GM23338 (cell line): ENCODE results near the gene CDH4. TPM values are rescaled to one million over a fixed set of nuclear protein-coding genes. Genes with fewer than 3 reads are reported as not detected.

Experiments used
- ATAC-seq: fragments of 200-7000 bp; cut with Tn5 transposase; 3 replicates; pipeline ENCODE4 v1.9.1; 2020
- DNase-seq: peaks from one replicate; pipeline ENCODE4 v3.0.0-alpha.2; 2015; ENCODE audit warnings: low spot score
- H2AFZ ChIP-seq: fragments of 200-600 bp; sonication (generic); 2 replicates; pipeline ENCODE4 v1.8.0; 2016; ENCODE audit warnings: antibody characterized with exemption, mild to moderate bottlenecking, moderate library complexity
- H3F3A ChIP-seq: fragments of 200-600 bp; sonication (generic); replicated peaks from 2 replicates; pipeline ENCODE4 v1.8.0; 2017; ENCODE audit warnings: antibody characterized with exemption, mixed run types, low read depth
- H3K27ac ChIP-seq: fragments of 200-600 bp; sonication (generic); 2 replicates; pipeline ENCODE4 v1.6.1; 2016; ENCODE audit warnings: low read depth
- H3K27me3 ChIP-seq: fragments of 200-600 bp; sonication (generic); 2 replicates; pipeline ENCODE4 v1.8.0; 2016; ENCODE audit warnings: mild to moderate bottlenecking, mixed run types, moderate library complexity; ENCODE audit not compliant: insufficient read depth
- H3K36me3 ChIP-seq: fragments of 200-600 bp; sonication (generic); 2 replicates; pipeline ENCODE4 v1.8.0; 2016; ENCODE audit warnings: mild to moderate bottlenecking; ENCODE audit not compliant: insufficient read depth
- H3K4me1 ChIP-seq: fragments of 200-600 bp; sonication (generic); 2 replicates; pipeline ENCODE4 v1.8.0; 2016; ENCODE audit warnings: mild to moderate bottlenecking, moderate library complexity; ENCODE audit not compliant: insufficient read depth
- H3K4me2 ChIP-seq: fragments of 200-600 bp; sonication (generic); 2 replicates; pipeline ENCODE4 v1.7.1; 2017; ENCODE audit warnings: mixed run types
- H3K4me3 ChIP-seq: fragments of 200-600 bp; sonication (generic); 2 replicates; pipeline ENCODE4 v1.6.1; 2016; ENCODE audit warnings: mixed run types
- H3K79me2 ChIP-seq: fragments of 200-600 bp; sonication (generic); replicated peaks from 2 replicates; pipeline ENCODE4 v1.8.0; 2017; ENCODE audit warnings: mild to moderate bottlenecking; ENCODE audit not compliant: insufficient read depth
- H3K9me2 ChIP-seq: fragments of 200-600 bp; sonication (generic); 2 replicates; pipeline ENCODE4 v1.8.0; 2017; ENCODE audit not compliant: insufficient read depth
- H4K20me1 ChIP-seq: fragments of 200-600 bp; sonication (generic); replicated peaks from 2 replicates; pipeline ENCODE4 v1.8.0; 2017; ENCODE audit warnings: mild to moderate bottlenecking; ENCODE audit not compliant: insufficient read depth
- H3K27ac Mint-ChIP-seq: 2 replicates; pipeline ENCODE4 v1.8.0; 2020; ENCODE audit warnings: inconsistent platforms, mild to moderate bottlenecking, moderate library complexity, mixed read lengths
- H3K27me3 Mint-ChIP-seq: 3 replicates; pipeline ENCODE4 v1.8.0; 2022; ENCODE audit warnings: low read depth, mild to moderate bottlenecking, moderate library complexity, mixed read lengths, inconsistent platforms; ENCODE audit not compliant: insufficient read depth, poor library complexity
- H3K36me3 Mint-ChIP-seq: 3 replicates; pipeline ENCODE4 v1.8.0; 2021; ENCODE audit warnings: low read depth, mild to moderate bottlenecking, inconsistent platforms, moderate library complexity, mixed read lengths
- H3K4me1 Mint-ChIP-seq: 3 replicates; pipeline ENCODE4 v1.8.0; 2020; ENCODE audit warnings: mild to moderate bottlenecking, inconsistent platforms, mixed read lengths
- H3K4me3 Mint-ChIP-seq: 3 replicates; pipeline ENCODE4 v1.8.0; 2021; ENCODE audit warnings: moderate library complexity, mild to moderate bottlenecking, inconsistent platforms, mixed read lengths
- H3K9me3 Mint-ChIP-seq: 3 replicates; pipeline ENCODE4 v1.8.0; 2020; ENCODE audit warnings: moderate library complexity, mild to moderate bottlenecking, inconsistent platforms, mixed read lengths
- CREB1 ChIP-seq: fragments of 250-450 bp; sonication (Bioruptor Pico); IDR thresholded peaks from 2 replicates; pipeline ENCODE4 v1.5.0; 2020; ENCODE audit warnings: low read depth, mild to moderate bottlenecking, moderate library complexity
- EZH2 ChIP-seq: fragments of 200-600 bp; sonication (generic); IDR thresholded peaks from one replicate; pipeline ENCODE4 v1.8.0; 2017; ENCODE audit warnings: antibody characterized with exemption, mild to moderate bottlenecking, low read depth; ENCODE audit not compliant: unreplicated experiment
- EZH2phosphoT487 ChIP-seq: fragments of 200-600 bp; sonication (generic); IDR thresholded peaks from one replicate; pipeline ENCODE4 v1.8.1; 2018; ENCODE audit warnings: antibody characterized with exemption; ENCODE audit not compliant: unreplicated experiment
- JUNB ChIP-seq: IDR thresholded peaks from one replicate; pipeline ENCODE4 v1.6.1; 2016; ENCODE audit warnings: antibody characterized with exemption; ENCODE audit not compliant: unreplicated experiment
- NANOG ChIP-seq: IDR thresholded peaks from 2 replicates; pipeline ENCODE4 v1.6.1; 2016; ENCODE audit warnings: antibody characterized with exemption, borderline replicate concordance
- POLR2AphosphoS5 ChIP-seq: IDR thresholded peaks from 2 replicates; pipeline ENCODE4 v1.6.1; 2016; ENCODE audit warnings: antibody characterized with exemption, low read depth
- STAT1 ChIP-seq: IDR thresholded peaks from one replicate; pipeline ENCODE4 v1.6.1; 2016; ENCODE audit warnings: antibody characterized with exemption; ENCODE audit not compliant: unreplicated experiment
- ZNF331 ChIP-seq: fragments of 250-450 bp; sonication (Bioruptor Pico); IDR thresholded peaks from 2 replicates; pipeline ENCODE4 v1.5.0; 2020; ENCODE audit warnings: low read depth, mild to moderate bottlenecking, moderate library complexity
- polyA plus RNA-seq: library from polyadenylated mRNA; unstranded; fragments of >200 nt; fragmentation: Nextera tagmentation; extraction: Ambion mirVana; gene quantifications from 2 replicates; pipeline ENCODE4 v1.2.1, GENCODE V29; 2016
- total RNA-seq: library from RNA; depleted of rRNA; stranded (reverse); fragments of >200 nt; shearing (Covaris generic); gene quantifications from 2 replicates; pipeline ENCODE4 v1.2.3, GENCODE V29; 2014
- TF ChIP-seq, protein P1 (sequence below): IDR thresholded peaks from one replicate; pipeline ENCODE4 v1.6.1; 2018; ENCODE audit warnings: antibody characterized with exemption; ENCODE audit not compliant: unreplicated experiment
- TF ChIP-seq, protein P2 (sequence below): fragments of 250-450 bp; sonication (Bioruptor Pico); IDR thresholded peaks from 2 replicates; pipeline ENCODE4 v1.5.0; 2020; ENCODE audit warnings: mild to moderate bottlenecking, moderate library complexity
- TF ChIP-seq, protein P3 (sequence below), 2 experiments: fragments of 200-600 bp in 1 of 2; sonication (generic) in 1 of 2; conservative IDR thresholded peaks; 2 replicates each; pipeline versions ENCODE4 v1.5.1 to v1.6.1; 2016 to 2017; ENCODE audit warnings: antibody characterized with exemption in 2 of 2, low read depth in 2 of 2, mild to moderate bottlenecking in 2 of 2, moderate library complexity in 1 of 2

Gene CDH4
- total and polyA plus RNA-seq, 2 experiments from 2014 or later, result 1.2 to 4.2 TPM

GRCh38 chr20:61655591-61655990 lies 403.5 kb downstream of the CDH4 start:
- TF ChIP-seq EZH2phosphoT487, result no peak
- no peak for TF ChIP-seq CREB1 (CRISPR knock-in tag)
- TF ChIP-seq, protein P1, sequence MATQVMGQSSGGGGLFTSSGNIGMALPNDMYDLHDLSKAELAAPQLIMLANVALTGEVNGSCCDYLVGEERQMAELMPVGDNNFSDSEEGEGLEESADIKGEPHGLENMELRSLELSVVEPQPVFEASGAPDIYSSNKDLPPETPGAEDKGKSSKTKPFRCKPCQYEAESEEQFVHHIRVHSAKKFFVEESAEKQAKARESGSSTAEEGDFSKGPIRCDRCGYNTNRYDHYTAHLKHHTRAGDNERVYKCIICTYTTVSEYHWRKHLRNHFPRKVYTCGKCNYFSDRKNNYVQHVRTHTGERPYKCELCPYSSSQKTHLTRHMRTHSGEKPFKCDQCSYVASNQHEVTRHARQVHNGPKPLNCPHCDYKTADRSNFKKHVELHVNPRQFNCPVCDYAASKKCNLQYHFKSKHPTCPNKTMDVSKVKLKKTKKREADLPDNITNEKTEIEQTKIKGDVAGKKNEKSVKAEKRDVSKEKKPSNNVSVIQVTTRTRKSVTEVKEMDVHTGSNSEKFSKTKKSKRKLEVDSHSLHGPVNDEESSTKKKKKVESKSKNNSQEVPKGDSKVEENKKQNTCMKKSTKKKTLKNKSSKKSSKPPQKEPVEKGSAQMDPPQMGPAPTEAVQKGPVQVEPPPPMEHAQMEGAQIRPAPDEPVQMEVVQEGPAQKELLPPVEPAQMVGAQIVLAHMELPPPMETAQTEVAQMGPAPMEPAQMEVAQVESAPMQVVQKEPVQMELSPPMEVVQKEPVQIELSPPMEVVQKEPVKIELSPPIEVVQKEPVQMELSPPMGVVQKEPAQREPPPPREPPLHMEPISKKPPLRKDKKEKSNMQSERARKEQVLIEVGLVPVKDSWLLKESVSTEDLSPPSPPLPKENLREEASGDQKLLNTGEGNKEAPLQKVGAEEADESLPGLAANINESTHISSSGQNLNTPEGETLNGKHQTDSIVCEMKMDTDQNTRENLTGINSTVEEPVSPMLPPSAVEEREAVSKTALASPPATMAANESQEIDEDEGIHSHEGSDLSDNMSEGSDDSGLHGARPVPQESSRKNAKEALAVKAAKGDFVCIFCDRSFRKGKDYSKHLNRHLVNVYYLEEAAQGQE, result no peak
- no peak for TF ChIP-seq POLR2AphosphoS5
- TF ChIP-seq EZH2, result no peak
- no peak for TF ChIP-seq STAT1
- TF ChIP-seq, protein P2, sequence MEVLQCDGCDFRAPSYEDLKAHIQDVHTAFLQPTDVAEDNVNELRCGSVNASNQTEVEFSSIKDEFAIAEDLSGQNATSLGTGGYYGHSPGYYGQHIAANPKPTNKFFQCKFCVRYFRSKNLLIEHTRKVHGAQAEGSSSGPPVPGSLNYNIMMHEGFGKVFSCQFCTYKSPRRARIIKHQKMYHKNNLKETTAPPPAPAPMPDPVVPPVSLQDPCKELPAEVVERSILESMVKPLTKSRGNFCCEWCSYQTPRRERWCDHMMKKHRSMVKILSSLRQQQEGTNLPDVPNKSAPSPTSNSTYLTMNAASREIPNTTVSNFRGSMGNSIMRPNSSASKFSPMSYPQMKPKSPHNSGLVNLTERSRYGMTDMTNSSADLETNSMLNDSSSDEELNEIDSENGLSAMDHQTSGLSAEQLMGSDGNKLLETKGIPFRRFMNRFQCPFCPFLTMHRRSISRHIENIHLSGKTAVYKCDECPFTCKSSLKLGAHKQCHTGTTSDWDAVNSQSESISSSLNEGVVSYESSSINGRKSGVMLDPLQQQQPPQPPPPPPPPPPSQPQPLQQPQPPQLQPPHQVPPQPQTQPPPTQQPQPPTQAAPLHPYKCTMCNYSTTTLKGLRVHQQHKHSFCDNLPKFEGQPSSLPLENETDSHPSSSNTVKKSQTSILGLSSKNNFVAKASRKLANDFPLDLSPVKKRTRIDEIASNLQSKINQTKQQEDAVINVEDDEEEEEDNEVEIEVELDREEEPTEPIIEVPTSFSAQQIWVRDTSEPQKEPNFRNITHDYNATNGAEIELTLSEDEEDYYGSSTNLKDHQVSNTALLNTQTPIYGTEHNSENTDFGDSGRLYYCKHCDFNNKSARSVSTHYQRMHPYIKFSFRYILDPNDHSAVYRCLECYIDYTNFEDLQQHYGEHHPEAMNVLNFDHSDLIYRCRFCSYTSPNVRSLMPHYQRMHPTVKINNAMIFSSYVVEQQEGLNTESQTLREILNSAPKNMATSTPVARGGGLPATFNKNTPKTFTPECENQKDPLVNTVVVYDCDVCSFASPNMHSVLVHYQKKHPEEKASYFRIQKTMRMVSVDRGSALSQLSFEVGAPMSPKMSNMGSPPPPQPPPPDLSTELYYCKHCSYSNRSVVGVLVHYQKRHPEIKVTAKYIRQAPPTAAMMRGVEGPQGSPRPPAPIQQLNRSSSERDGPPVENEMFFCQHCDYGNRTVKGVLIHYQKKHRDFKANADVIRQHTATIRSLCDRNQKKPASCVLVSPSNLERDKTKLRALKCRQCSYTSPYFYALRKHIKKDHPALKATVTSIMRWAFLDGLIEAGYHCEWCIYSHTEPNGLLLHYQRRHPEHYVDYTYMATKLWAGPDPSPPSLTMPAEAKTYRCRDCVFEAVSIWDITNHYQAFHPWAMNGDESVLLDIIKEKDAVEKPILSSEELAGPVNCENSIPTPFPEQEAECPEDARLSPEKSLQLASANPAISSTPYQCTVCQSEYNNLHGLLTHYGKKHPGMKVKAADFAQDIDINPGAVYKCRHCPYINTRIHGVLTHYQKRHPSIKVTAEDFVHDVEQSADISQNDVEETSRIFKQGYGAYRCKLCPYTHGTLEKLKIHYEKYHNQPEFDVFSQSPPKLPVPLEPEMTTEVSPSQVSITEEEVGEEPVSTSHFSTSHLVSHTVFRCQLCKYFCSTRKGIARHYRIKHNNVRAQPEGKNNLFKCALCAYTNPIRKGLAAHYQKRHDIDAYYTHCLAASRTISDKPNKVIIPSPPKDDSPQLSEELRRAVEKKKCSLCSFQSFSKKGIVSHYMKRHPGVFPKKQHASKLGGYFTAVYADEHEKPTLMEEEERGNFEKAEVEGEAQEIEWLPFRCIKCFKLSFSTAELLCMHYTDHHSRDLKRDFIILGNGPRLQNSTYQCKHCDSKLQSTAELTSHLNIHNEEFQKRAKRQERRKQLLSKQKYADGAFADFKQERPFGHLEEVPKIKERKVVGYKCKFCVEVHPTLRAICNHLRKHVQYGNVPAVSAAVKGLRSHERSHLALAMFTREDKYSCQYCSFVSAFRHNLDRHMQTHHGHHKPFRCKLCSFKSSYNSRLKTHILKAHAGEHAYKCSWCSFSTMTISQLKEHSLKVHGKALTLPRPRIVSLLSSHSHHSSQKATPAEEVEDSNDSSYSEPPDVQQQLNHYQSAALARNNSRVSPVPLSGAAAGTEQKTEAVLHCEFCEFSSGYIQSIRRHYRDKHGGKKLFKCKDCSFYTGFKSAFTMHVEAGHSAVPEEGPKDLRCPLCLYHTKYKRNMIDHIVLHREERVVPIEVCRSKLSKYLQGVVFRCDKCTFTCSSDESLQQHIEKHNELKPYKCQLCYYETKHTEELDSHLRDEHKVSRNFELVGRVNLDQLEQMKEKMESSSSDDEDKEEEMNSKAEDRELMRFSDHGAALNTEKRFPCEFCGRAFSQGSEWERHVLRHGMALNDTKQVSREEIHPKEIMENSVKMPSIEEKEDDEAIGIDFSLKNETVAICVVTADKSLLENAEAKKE, result no peak
- TF ChIP-seq JUNB, result no peak
- TF ChIP-seq, protein P3, sequence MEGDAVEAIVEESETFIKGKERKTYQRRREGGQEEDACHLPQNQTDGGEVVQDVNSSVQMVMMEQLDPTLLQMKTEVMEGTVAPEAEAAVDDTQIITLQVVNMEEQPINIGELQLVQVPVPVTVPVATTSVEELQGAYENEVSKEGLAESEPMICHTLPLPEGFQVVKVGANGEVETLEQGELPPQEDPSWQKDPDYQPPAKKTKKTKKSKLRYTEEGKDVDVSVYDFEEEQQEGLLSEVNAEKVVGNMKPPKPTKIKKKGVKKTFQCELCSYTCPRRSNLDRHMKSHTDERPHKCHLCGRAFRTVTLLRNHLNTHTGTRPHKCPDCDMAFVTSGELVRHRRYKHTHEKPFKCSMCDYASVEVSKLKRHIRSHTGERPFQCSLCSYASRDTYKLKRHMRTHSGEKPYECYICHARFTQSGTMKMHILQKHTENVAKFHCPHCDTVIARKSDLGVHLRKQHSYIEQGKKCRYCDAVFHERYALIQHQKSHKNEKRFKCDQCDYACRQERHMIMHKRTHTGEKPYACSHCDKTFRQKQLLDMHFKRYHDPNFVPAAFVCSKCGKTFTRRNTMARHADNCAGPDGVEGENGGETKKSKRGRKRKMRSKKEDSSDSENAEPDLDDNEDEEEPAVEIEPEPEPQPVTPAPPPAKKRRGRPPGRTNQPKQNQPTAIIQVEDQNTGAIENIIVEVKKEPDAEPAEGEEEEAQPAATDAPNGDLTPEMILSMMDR (conservative IDR thresholded peaks at IDR 0.05; ENCODE audit: low read depth in 2 of 2), result no peak
- no peak for TF ChIP-seq ZNF331 (CRISPR knock-in tag)
- no peak for TF ChIP-seq NANOG
- Histone ChIP-seq H3K4me3 (no peak overlapping the region), H3K79me2 (no peaks in the 10 kb centered on the region), H3K4me1 (no peaks in the 10 kb centered on the region), H3K27me3 (no peaks in the 10 kb centered on the region), H2AFZ (no peak overlapping the region), H3K36me3 (no peaks in the 10 kb centered on the region), H3K27ac (no peak overlapping the region), H3F3A (no peaks in the 10 kb centered on the region), H3K4me2 (no peak overlapping the region), H4K20me1 (no peaks in the 10 kb centered on the region), H3K9me2 (no peaks in the 10 kb centered on the region)
- Mint-ChIP-seq H3K4me3 (no peak overlapping the region), H3K27me3 (peaks cover 18% of the 10 kb centered on the region), H3K27ac (no peak overlapping the region), H3K9me3 (peaks cover 20% of the 10 kb centered on the region), H3K36me3 (peaks cover 5% of the 10 kb centered on the region; the same call in 1 of the 3 replicates), H3K4me1 (peaks cover 2% of the 10 kb centered on the region; the same call in 1 of the 3 replicates)
- DNase-seq (no peak), ATAC-seq (no peak)
